ENCODE measurements around the gene TEAD4. TPM values are rescaled to one million over a fixed set of nuclear protein-coding genes. Genes with fewer than 3 reads are reported as not detected.

The TEAD4 gene
- total RNA-seq, 1 experiment from 2014 or later: 33.8 TPM

DNA sequence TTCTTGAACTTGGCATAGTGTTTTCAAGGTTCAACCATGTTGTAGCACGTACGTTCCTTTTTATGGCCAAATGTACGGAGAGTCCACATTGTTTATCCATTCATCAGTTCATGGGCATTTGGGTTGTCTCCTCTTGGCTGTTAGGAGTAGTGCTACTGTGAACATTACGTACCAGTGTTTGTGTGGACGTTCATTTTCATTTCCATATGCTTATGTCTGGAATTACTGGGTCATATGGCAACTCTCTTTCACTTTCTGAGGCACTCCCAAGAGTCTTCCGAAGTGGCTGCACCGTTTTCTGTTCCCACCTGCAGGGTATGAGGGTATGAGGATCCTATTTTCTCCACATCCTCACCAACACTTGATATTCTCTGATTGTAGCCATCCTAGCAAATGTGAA lies 68.9 kb downstream of the TEAD4 start:
- TF ChIP-seq, protein P1, sequence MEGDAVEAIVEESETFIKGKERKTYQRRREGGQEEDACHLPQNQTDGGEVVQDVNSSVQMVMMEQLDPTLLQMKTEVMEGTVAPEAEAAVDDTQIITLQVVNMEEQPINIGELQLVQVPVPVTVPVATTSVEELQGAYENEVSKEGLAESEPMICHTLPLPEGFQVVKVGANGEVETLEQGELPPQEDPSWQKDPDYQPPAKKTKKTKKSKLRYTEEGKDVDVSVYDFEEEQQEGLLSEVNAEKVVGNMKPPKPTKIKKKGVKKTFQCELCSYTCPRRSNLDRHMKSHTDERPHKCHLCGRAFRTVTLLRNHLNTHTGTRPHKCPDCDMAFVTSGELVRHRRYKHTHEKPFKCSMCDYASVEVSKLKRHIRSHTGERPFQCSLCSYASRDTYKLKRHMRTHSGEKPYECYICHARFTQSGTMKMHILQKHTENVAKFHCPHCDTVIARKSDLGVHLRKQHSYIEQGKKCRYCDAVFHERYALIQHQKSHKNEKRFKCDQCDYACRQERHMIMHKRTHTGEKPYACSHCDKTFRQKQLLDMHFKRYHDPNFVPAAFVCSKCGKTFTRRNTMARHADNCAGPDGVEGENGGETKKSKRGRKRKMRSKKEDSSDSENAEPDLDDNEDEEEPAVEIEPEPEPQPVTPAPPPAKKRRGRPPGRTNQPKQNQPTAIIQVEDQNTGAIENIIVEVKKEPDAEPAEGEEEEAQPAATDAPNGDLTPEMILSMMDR (IDR thresholded peaks at IDR 0.05; ENCODE audit: unreplicated experiment): no peak
- CTCF ChIA-PET: interaction anchor here (0.8 to 1.9 kb wide), 2 partner anchors 13 to 15 kb away, joined by 3 to 4 read pairs; no protein-coding TSS in a partner anchor
- no peak for DNase-seq (ENCODE audit: unreplicated experiment)
- BruUV-seq (replicated peaks): no TSS peak
- Mint-ChIP-seq H3K36me3 (ENCODE audit: insufficient read depth, unreplicated experiment) (peaks cover 28% of the 10 kb centered on the region), H3K9me3 (ENCODE audit: unreplicated experiment) (no peaks in the 10 kb centered on the region), H3K27me3 (ENCODE audit: insufficient read depth, unreplicated experiment) (no peaks in the 10 kb centered on the region), H3K27ac (ENCODE audit: low read depth, unreplicated experiment) (no peak overlapping the region), H3K4me3 (ENCODE audit: unreplicated experiment) (no peak overlapping the region), H3K4me1 (ENCODE audit: insufficient read depth, unreplicated experiment) (no peaks in the 10 kb centered on the region)
- intact Hi-C loops (cut with micrococcal nuclease): no loop called here
- POLR2A ChIA-PET: no interaction called here

DNA sequence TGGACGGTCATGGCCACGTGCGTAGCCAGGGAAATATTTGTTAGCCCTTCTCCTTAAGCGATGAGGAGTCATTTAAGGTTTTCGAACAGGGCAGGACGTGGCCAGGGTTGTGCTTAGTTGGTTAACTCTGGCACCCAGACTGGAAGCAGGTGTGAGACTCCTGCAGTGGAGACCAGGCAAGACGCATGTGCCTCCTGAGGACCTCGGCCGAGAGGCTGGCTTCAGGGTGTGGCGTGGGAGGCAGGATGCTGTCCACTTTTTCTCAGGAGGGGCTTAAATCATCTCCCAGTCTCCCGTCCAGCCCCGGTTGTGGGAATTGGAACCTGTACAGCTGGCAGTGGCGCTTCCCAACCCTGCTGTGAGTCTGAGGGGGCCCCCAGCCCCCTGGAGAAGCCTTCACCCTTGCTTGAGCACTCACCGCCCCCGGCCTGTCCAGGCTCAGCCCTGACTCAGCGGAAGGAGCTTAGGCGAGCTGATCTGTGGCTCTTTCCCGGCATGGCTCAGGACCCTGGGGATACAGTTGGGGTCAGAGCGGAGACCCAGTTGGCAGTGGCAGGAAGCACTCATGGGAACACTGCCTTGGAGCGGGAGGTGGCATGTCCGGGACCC lies 71.7 kb downstream of the TEAD4 start:
- TF ChIP-seq, protein P1 (IDR thresholded peaks at IDR 0.05; ENCODE audit: unreplicated experiment): no peak
- BruUV-seq (replicated peaks): no TSS peak

DNA sequence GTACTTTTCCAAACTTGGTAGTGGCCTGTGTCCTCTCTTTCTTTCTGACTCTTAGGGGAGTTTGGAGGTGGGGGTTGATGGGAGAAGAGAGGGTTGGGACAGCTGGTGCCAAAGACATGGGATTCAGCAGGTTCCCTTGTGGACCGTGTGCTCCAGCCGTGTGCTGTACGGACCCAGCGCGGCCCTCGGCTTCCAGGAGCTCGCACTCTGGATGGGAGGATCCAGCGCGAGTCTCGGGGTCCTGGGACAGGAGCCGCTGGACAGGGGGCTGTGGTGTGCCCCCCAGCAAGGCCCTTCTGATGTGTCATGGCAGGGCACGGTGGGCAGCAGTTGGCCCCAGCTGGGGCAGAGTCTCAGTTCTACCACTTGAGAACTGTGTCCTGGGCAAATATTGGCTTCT lies 73.0 kb downstream of the TEAD4 start:
- ChIA-PET POLR2A (no interaction called here), CTCF (interaction anchor here (0.5 to 0.7 kb wide), 2 partner anchors 8 to 11 kb away, joined by 3 to 6 read pairs; no protein-coding TSS in a partner anchor)
- Mint-ChIP-seq H3K9me3 (ENCODE audit: unreplicated experiment) (no peaks in the 10 kb centered on the region), H3K27ac (ENCODE audit: low read depth, unreplicated experiment) (no peak overlapping the region), H3K4me3 (ENCODE audit: unreplicated experiment) (no peak overlapping the region), H3K4me1 (ENCODE audit: insufficient read depth, unreplicated experiment) (no peaks in the 10 kb centered on the region), H3K36me3 (ENCODE audit: insufficient read depth, unreplicated experiment) (peaks cover 41% of the 10 kb centered on the region), H3K27me3 (ENCODE audit: insufficient read depth, unreplicated experiment) (no peaks in the 10 kb centered on the region)
- DNase-seq (ENCODE audit: unreplicated experiment): no peak
- intact Hi-C loops (cut with micrococcal nuclease): loop anchor here (10.0 kb wide), 1 partner anchor 177 kb away; the partner anchor contains the start of gene TEX52
- TF ChIP-seq, protein P1 (IDR thresholded peaks at IDR 0.05; ENCODE audit: unreplicated experiment): no peak
- no TSS peak for BruUV-seq (replicated peaks)

More for the DNA sequence above, 71.7 kb downstream of the TEAD4 start:
- H3K36me3 Mint-ChIP-seq (ENCODE audit: insufficient read depth, unreplicated experiment): peaks cover 38% of the 10 kb centered on the region
- no peak overlapping the region for H3K27ac Mint-ChIP-seq (ENCODE audit: low read depth, unreplicated experiment)
- no peaks in the 10 kb centered on the region for H3K4me1 Mint-ChIP-seq (ENCODE audit: insufficient read depth, unreplicated experiment)
- POLR2A ChIA-PET: no interaction called here
- no peaks in the 10 kb centered on the region for H3K9me3 Mint-ChIP-seq (ENCODE audit: unreplicated experiment)
- no peak overlapping the region for H3K4me3 Mint-ChIP-seq (ENCODE audit: unreplicated experiment)
- no peaks in the 10 kb centered on the region for H3K27me3 Mint-ChIP-seq (ENCODE audit: insufficient read depth, unreplicated experiment)
- CTCF ChIA-PET: no interaction called here
- no peak for DNase-seq (ENCODE audit: unreplicated experiment)
- intact Hi-C loops (cut with micrococcal nuclease): loop anchor here (10.0 kb wide), 1 partner anchor 176 kb away; the partner anchor contains the start of gene TEX52

DNA sequence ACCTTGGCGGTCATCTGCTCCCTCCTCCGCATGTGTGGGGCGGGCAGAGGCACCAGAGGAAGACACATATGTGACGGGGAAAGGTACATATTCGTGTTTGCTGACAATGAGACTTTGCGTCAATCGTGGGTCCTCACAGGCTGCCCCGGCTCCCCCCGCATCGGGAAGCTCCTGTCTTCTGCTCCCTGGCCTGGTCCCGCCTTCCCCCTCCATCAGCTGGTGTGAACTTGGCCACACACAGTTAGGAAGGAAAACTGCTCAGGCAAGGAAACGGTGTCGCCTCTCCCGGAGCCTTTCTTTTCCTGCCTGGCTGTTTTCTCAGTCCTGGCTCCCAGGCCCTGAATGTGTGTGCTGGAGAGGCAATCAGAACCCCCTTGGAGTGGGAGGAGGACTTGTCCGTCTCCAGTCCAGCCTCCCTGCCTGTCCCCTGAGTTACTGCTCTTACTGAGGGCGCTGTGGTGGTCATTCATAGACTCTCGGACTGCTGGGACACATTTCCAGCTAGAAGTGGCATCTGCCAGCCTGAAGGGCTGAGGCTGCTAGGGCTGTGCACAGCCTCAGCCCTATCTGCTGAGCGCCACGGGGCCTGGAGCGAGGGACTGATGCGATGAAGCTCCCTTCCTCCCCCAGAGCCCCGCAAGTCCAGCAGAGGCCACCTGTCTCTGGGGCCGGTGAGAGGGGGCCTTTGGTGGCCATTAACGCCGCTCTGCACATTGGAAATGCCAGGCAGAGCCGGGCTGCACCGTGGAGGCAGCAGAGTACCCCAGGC lies 73.8 kb downstream of the TEAD4 start:
- no peaks in the 10 kb centered on the region for H3K4me1 Mint-ChIP-seq (ENCODE audit: insufficient read depth, unreplicated experiment)
- DNase-seq (ENCODE audit: unreplicated experiment): no peak
- H3K27ac Mint-ChIP-seq (ENCODE audit: low read depth, unreplicated experiment): no peak overlapping the region
- CTCF ChIA-PET: interaction anchor here (0.6 to 1.8 kb wide), 12 partner anchors 9 to 287 kb away, joined by 3 to 9 read pairs (median 4); partner anchors contain the start of genes FOXM1 and RHNO1
- TF ChIP-seq, protein P1 (IDR thresholded peaks at IDR 0.05; ENCODE audit: unreplicated experiment): no peak
- no peaks in the 10 kb centered on the region for H3K27me3 Mint-ChIP-seq (ENCODE audit: insufficient read depth, unreplicated experiment)
- no peak overlapping the region for H3K4me3 Mint-ChIP-seq (ENCODE audit: unreplicated experiment)
- intact Hi-C loops (cut with micrococcal nuclease): loop anchor here (10.0 kb wide), 1 partner anchor 178 kb away; the partner anchor contains the start of gene TEX52
- peaks cover 38% of the 10 kb centered on the region for H3K36me3 Mint-ChIP-seq (ENCODE audit: insufficient read depth, unreplicated experiment)
- no TSS peak for BruUV-seq (replicated peaks)
- POLR2A ChIA-PET: no interaction called here
- H3K9me3 Mint-ChIP-seq (ENCODE audit: unreplicated experiment): no peaks in the 10 kb centered on the region
